H9 (cell line): ENCODE data around the gene FGF4. TPM values are rescaled to one million over a fixed set of nuclear protein-coding genes. Genes with fewer than 3 reads are reported as not detected.

ENCODE experiments used
- DNase-seq: peaks from one replicate; pipeline ENCODE4 v3.0.0-alpha.2; 2017
- H2AFZ ChIP-seq: one replicate; pipeline ENCODE4 v1.6.1; 2013; ENCODE audit warnings: mild to moderate bottlenecking, low read length, control low read depth, moderate library complexity
- H2AK5ac ChIP-seq: 2 replicates; pipeline ENCODE4 v1.6.1; 2013; ENCODE audit warnings: low read length, control low read depth, mixed read lengths; ENCODE audit not compliant: insufficient read length
- H2BK120ac ChIP-seq: one replicate; pipeline ENCODE4 v1.6.1; 2013; ENCODE audit warnings: low read depth, mild to moderate bottlenecking, low read length, control low read depth, inconsistent platforms; ENCODE audit not compliant: poor library complexity, severe bottlenecking
- H2BK12ac ChIP-seq: 2 replicates; pipeline ENCODE4 v1.6.1; 2013; ENCODE audit warnings: low read length, control low read depth, mixed read lengths, low read depth; ENCODE audit not compliant: insufficient read length
- H2BK15ac ChIP-seq: 2 replicates; pipeline ENCODE4 v1.6.1; 2013; ENCODE audit warnings: low read depth, low read length, control low read depth
- H2BK20ac ChIP-seq: one replicate; pipeline ENCODE4 v1.6.1; 2013; ENCODE audit warnings: low read depth, mild to moderate bottlenecking, low read length, control low read depth, inconsistent platforms; ENCODE audit not compliant: poor library complexity, severe bottlenecking
- H2BK5ac ChIP-seq: 2 replicates; pipeline ENCODE4 v1.6.1; 2013; ENCODE audit warnings: low read length, control low read depth, mixed read lengths; ENCODE audit not compliant: insufficient read length
- H3K14ac ChIP-seq: 2 replicates; pipeline ENCODE4 v1.6.1; 2013; ENCODE audit warnings: low read length, control low read depth; ENCODE audit not compliant: insufficient read depth
- H3K18ac ChIP-seq: 2 replicates; pipeline ENCODE4 v1.6.1; 2013; ENCODE audit warnings: low read depth, mild to moderate bottlenecking, mixed read lengths, low read length, control low read depth; ENCODE audit not compliant: insufficient read length
- H3K23ac ChIP-seq: 2 replicates; pipeline ENCODE4 v1.6.1; 2013; ENCODE audit warnings: low read length, control low read depth, mixed read lengths, low read depth; ENCODE audit not compliant: insufficient read length
- H3K23me2 ChIP-seq: 2 replicates; pipeline ENCODE4 v1.6.1; 2013; ENCODE audit warnings: low read depth, mild to moderate bottlenecking, mixed read lengths, low read length, control low read depth; ENCODE audit not compliant: insufficient read length, poor library complexity, severe bottlenecking
- H3K27ac ChIP-seq: 2 replicates; pipeline ENCODE4 v1.5.1; 2013; ENCODE audit warnings: low read length, control low read depth, mixed read lengths, low read depth; ENCODE audit not compliant: insufficient read length
- H3K27me3 ChIP-seq: 2 replicates; pipeline ENCODE4 v1.6.1; 2013; ENCODE audit warnings: low read length, control low read depth, inconsistent platforms; ENCODE audit not compliant: insufficient read depth
- H3K4ac ChIP-seq: 2 replicates; pipeline ENCODE4 v1.6.1; 2013; ENCODE audit warnings: low read depth, mild to moderate bottlenecking, control low read depth, inconsistent platforms, low read length, moderate library complexity
- H3K4me1 ChIP-seq: 2 replicates; pipeline ENCODE4 v1.6.1; 2013; ENCODE audit warnings: low read length, control low read depth, inconsistent platforms; ENCODE audit not compliant: insufficient read depth
- H3K4me2 ChIP-seq: 2 replicates; pipeline ENCODE4 v1.6.1; 2013; ENCODE audit warnings: low read length, control low read depth, mixed read lengths; ENCODE audit not compliant: insufficient read length, insufficient read depth
- H3K56ac ChIP-seq: 2 replicates; pipeline ENCODE4 v1.6.1; 2013; ENCODE audit warnings: low read depth, mild to moderate bottlenecking, mixed read lengths, low read length, control low read depth; ENCODE audit not compliant: insufficient read length
- H3K79me1 ChIP-seq: 2 replicates; pipeline ENCODE4 v1.6.1; 2013; ENCODE audit warnings: low read depth, mild to moderate bottlenecking, moderate library complexity, low read length, control low read depth, inconsistent platforms; ENCODE audit not compliant: insufficient read depth, poor library complexity, severe bottlenecking
- H3K79me2 ChIP-seq: 2 replicates; pipeline ENCODE4 v1.6.1; 2013; ENCODE audit warnings: low read length, control low read depth, inconsistent platforms; ENCODE audit not compliant: insufficient read depth
- H3K9ac ChIP-seq: 2 replicates; pipeline ENCODE4 v1.6.1; 2013; ENCODE audit warnings: low read length, control low read depth, mixed read lengths; ENCODE audit not compliant: insufficient read length; ENCODE audit errors: extremely low read depth
- H3K9me3 ChIP-seq: one replicate; pipeline ENCODE4 v1.6.1; 2013; ENCODE audit warnings: low read depth, low read length, inconsistent platforms; ENCODE audit not compliant: control insufficient read depth
- H3T11ph ChIP-seq: one replicate; pipeline ENCODE4 v1.6.1; 2013; ENCODE audit warnings: mild to moderate bottlenecking, low read length, control low read depth, inconsistent platforms
- H4K20me1 ChIP-seq: one replicate; pipeline ENCODE4 v1.6.1; 2013; ENCODE audit not compliant: control insufficient read depth, insufficient read length, insufficient read depth
- H4K5ac ChIP-seq: 2 replicates; pipeline ENCODE4 v1.6.1; 2013; ENCODE audit warnings: low read depth, mild to moderate bottlenecking, mixed read lengths, low read length, control low read depth; ENCODE audit not compliant: insufficient read length
- H4K8ac ChIP-seq: replicated peaks from 2 replicates; pipeline ENCODE4 v1.6.1; 2013; ENCODE audit warnings: low read length, control low read depth, mixed read lengths, low read depth; ENCODE audit not compliant: insufficient read length
- H4K91ac ChIP-seq: 2 replicates; pipeline ENCODE4 v1.6.1; 2013; ENCODE audit warnings: low read depth, mild to moderate bottlenecking, moderate library complexity, mixed read lengths, low read length, control low read depth; ENCODE audit not compliant: insufficient read length
- H3K27ac Mint-ChIP-seq, 3 experiments: 2 replicates in 2 of 3; 3 replicates in 1 of 3; pipeline ENCODE4 v1.8.0; 2020 to 2021; ENCODE audit warnings: mixed read lengths in 3 of 3, mild to moderate bottlenecking in 1 of 3, moderate library complexity in 1 of 3
- H3K27me3 Mint-ChIP-seq: 2 replicates; pipeline ENCODE4 v1.8.0; 2021; ENCODE audit warnings: low read depth, mild to moderate bottlenecking, moderate library complexity, mixed read lengths
- H3K36me3 Mint-ChIP-seq, 3 experiments: 2 replicates in 2 of 3; 3 replicates in 1 of 3; pipeline ENCODE4 v1.8.0; 2020 to 2021; ENCODE audit warnings: low read depth in 3 of 3, mixed read lengths in 3 of 3; ENCODE audit not compliant: insufficient read depth in 1 of 3
- H3K4me1 Mint-ChIP-seq, 2 experiments: 2 replicates each; pipeline ENCODE4 v1.8.0; 2020; ENCODE audit warnings: mixed read lengths in 2 of 2
- H3K4me3 Mint-ChIP-seq, 2 experiments: 2 replicates in 1 of 2; 3 replicates in 1 of 2; pipeline ENCODE4 v1.8.0; 2020 to 2021; ENCODE audit warnings: mild to moderate bottlenecking in 2 of 2, mixed read lengths in 2 of 2, moderate library complexity in 1 of 2
- H3K9me3 Mint-ChIP-seq, 2 experiments: 2 replicates in 1 of 2; 3 replicates in 1 of 2; pipeline ENCODE4 v1.8.0; 2020; ENCODE audit warnings: mild to moderate bottlenecking in 2 of 2, mixed read lengths in 2 of 2, moderate library complexity in 1 of 2
- WGBS: extraction: QIAGEN DNeasy Blood & Tissue Kit; methylation state at CpG from one replicate; pipeline ENCODE4 v1.1.7; 2013; ENCODE audit warnings: missing lambda C conversion rate, low lambda C conversion rate, mixed read lengths; ENCODE audit not compliant: insufficient read length; ENCODE audit errors: extremely low coverage; 5-methylcytosine and 5-hydroxymethylcytosine counted together
- total RNA-seq: library from RNA; stranded (reverse); gene quantifications from 2 replicates; pipeline ENCODE4 v1.2.1, GENCODE V29; 2021
- TF ChIP-seq, protein P1 (sequence below): fragments of 200-600 bp; sonication (generic); conservative IDR thresholded peaks from 3 replicates; pipeline ENCODE4 v1.8.0; 2021; ENCODE audit warnings: antibody characterized with exemption, mild to moderate bottlenecking

FGF4 gene
- total RNA-seq, 1 experiment from 2014 or later: 0.68 TPM

DNA sequence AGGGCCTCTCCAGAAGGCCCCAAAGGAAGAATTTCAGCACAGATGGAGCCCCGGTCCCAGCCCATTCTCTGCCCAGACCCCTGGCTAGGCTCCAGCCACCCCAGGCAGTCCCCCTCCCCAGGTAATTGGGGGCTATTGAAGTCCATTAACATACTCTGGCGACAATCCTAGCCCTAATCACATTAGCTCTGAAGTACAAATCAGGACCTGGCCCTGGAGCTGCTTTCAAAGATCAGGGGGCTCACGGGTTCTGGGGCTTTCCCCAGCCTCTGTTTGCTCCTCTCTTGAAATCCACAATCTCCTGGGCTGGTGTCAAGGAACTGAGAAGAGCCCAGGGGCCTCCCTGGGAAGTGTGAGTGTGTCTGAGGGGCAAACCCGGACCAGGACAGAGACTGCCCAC, 22.3 kb downstream of the FGF4 start:
- Mint-ChIP-seq H3K9me3 (no peaks in the 10 kb centered on the region), H3K27me3 (peaks cover 6% of the 10 kb centered on the region), H3K4me3 (no peak overlapping the region), H3K4me1 (peaks cover 11 to 19% of the 10 kb centered on the region in 2 experiments), H3K27ac (no peak overlapping the region), H3K36me3 (no peaks in the 10 kb centered on the region; a peak in 1 of 7 replicates)
- Histone ChIP-seq H3K14ac (no peak overlapping the region), H3K23me2 (no peaks in the 10 kb centered on the region), H3K79me1 (no peaks in the 10 kb centered on the region), H4K5ac (no peak overlapping the region), H3K4me1 (no peaks in the 10 kb centered on the region), H2BK120ac (no peak overlapping the region), H3K27me3 (no peaks in the 10 kb centered on the region), H2BK15ac (no peak overlapping the region), H2AK5ac (no peak overlapping the region), H3K56ac (no peak overlapping the region), H3K9me3 (no peaks in the 10 kb centered on the region), H2AFZ (no peak overlapping the region), H3K4me2 (no peak overlapping the region), H2BK5ac (no peak overlapping the region), H4K8ac (no peak overlapping the region), H4K20me1 (no peaks in the 10 kb centered on the region), H3K18ac (no peak overlapping the region), H3K27ac (no peak overlapping the region), H3K23ac (no peak overlapping the region), H3K9ac (no peak overlapping the region), H2BK20ac (no peak overlapping the region), H3K4ac (no peak overlapping the region), H2BK12ac (no peak overlapping the region), H3K79me2 (no peaks in the 10 kb centered on the region), H3T11ph (no peak overlapping the region), H4K91ac (no peak overlapping the region)
- TF ChIP-seq, protein P1, sequence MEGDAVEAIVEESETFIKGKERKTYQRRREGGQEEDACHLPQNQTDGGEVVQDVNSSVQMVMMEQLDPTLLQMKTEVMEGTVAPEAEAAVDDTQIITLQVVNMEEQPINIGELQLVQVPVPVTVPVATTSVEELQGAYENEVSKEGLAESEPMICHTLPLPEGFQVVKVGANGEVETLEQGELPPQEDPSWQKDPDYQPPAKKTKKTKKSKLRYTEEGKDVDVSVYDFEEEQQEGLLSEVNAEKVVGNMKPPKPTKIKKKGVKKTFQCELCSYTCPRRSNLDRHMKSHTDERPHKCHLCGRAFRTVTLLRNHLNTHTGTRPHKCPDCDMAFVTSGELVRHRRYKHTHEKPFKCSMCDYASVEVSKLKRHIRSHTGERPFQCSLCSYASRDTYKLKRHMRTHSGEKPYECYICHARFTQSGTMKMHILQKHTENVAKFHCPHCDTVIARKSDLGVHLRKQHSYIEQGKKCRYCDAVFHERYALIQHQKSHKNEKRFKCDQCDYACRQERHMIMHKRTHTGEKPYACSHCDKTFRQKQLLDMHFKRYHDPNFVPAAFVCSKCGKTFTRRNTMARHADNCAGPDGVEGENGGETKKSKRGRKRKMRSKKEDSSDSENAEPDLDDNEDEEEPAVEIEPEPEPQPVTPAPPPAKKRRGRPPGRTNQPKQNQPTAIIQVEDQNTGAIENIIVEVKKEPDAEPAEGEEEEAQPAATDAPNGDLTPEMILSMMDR: no peak
- no CpG with 5 or more reads among the region's 4 CpGs for WGBS
- no peak for DNase-seq
